ENCODE results near the gene ALDH1A2.
"Not testable (repeated sequence)": the region's sequence is repeated elsewhere in the genome, so short reads cannot be mapped to it uniquely, and the experiment has no call there.

Gene ALDH1A2

DNA sequence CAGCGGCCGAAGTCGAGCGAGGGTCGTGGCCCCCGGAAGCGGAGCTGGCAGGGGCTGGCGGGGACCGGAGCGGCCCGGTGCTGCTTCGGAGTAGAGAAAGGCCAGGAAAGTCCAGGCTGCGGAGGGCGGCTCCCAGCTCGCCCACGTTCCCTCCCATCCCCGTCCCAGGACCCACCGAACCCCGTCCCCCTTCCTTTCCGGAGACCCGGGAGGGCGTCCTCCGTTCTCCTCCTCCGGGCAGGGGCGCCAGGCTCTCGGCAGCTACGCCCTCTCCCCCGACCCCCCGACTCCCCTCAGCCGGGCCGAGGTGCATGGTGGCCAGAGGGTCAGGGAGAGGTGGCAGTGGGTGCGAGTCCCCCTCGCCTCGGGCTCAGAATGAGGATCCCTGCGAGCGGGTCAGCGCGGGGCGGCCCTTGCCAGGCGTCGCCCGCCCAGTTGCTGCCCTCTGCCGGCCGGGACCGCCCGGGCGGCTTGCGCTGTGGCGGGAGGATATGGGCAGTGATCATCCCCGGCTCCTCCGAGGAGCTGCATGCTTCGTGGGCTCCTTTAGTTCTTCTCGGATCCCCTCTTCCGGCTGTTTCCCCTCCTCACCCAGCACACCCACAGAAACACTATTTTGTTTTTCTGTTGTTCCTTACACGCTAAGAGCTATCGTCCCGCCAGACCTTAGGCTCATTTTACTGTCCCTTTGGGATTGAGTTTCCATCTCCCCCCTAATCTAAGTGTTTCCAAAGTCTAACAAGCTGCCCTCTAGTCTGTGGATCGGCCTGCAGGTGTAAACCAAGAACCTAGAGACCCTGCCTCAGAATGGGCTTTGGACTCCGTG is 744 bp upstream of the ALDH1A2 start:
- DNase-seq, result no peak

DNA sequence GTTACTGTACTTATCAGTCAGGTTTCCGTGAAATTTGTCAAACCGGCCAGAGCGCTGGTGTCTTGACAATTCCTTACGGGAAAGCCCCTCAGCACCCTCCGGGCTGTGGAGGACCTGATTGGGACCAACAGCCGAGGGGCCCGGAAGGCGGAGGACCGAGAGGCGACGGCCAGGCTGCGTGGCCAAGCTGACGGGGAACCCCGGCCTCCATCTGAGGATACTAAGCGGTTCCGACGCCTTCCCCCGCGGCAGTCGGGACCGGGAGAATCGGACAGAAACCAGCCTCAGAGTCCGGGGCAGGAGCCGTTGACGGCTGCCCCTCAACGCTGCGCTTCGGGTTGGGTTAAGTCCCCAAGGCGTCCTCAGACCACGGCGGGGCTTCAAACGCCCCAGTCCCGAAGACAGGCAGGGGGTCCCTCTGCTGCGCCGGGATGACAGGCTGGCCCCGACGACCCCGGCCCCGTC is 499 bp downstream of the ALDH1A2 start:
- no peak for DNase-seq

DNA sequence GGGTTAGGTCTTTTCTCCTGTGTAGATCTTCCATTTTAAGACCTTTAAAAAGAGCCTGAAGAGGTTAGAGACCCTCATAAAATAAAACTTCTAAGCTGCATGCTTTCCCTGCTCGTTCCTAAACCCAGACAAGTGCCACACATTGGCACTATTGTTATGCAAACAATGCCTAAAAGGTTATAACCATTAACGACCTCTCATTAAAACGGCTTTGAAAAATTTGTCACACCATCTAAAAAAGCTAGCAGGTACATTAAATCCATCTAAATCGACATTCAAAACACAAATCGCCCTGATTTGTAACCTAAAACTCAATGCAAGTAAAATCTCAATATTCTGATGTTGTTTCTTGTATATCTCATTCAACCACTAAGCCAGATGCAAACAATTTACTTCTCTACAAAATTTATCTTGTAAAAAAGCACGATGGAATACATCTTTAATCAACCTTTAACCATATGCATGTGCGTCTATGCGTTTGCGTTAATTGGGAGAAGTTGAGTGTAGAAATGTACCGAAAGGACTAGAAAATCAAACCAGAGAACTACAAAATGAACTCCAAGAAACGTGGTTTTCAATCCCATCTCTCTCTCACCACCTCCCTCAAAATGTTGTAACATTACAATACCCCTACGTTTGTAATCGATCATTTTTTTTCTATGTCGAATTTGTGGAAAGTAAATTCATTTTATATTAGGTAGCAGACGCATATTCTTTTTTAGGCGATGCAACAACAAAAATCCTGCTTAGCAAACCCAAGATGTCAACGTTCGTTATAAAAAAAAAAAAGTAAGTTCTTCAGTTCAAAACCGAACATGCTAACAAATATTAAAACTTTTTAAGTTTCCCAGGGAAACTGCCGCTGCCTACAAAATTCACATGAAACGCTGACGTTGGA is 1.2 kb downstream of the ALDH1A2 start:
- no peak for DNase-seq

DNA sequence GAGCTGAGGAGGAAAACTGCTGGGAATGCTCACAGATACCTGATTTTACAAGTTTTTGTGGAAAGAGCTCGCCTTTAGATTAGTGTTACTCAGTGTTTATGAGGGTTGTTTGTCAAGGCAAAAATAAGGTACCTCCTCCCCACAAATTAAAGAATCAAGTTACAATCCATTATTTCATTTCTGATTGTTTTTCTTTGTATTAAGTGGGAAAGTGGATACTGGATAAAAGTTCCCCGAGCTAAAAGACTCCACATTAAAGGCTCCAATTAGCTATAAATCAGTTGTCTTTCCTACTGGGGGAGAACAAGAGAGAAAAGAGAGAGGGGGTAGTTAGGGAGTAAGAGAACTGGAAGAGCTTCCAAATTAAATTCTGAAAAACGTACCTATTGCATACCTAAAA is 1.9 kb downstream of the ALDH1A2 start:
- no peak for DNase-seq

DNA sequence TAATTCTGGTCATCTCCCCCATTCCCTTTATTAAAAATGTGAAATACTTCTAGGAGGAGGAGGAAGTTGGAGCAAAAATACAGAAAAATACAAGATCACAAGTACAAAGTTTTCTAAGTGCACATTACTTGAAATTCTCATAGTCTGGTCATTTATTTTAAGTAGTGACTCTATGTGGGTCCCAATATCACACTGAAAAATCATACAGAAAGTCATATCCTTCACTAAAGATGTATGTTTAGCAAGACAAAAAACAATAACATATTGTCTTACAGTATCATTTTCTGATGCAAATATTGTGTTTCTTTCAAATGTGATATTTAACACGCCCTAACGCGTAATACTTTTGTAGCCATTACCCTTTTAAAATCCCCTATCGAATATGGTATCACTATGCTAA is 2.5 kb downstream of the ALDH1A2 start:
- no peak for DNase-seq

DNA sequence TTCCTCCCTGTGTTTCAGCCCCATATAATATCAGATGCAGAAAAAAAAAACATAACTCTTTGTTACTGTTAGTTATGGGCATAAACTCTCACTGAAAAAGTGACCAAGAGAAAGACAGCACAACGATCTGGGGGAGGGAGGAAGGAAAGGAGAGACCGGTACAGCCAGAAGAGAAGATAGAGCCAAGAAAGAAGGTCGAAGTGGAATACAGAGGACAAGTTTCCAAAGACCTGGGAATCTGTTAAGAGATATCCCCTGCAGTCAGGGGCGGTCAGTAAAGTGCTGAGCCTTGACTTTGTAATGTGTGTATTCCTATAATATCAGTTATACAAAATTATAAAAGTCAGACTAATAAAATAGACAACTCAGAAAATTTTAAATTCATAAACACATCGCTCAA is 3.3 kb downstream of the ALDH1A2 start:
- no peak for DNase-seq

DNA sequence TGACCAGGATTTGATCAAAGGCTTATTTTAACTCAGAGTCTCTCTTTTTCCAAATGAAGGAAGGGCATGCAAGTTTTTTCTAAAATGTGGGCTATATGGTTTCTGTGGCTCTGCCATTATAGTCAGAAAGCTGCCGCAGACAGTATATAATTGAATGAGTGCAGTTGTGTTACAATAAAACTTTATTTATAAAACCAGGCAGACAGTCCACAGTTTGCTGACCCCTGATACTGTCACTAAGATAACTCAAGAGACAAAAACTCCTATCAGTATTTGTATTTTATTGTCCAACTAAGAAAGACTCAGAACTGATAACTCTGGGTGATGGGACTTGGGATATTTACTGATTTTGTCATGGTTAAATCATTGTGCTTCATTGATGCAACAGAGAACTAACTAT is 4.9 kb downstream of the ALDH1A2 start:
- DNase-seq, result no peak

DNA sequence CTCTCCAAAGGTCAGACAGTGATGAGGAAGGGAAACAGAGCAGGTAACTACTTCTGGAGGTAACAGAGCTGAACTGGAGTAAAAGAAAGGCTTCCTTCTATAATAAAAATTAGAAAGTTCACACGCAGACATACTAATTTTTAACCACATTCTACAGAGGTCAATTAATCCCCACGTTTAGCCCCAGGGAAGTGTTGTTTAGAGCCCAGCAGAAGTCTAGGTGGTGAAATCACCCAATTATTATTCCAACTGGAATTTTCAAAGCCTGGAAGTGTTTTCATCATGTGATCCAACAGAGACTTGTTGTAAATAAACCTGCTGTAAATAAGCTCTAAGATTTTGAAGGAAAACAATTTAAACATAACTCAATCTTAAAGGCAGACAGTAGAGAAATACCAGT is 6.8 kb downstream of the ALDH1A2 start:
- no peak for DNase-seq

DNA sequence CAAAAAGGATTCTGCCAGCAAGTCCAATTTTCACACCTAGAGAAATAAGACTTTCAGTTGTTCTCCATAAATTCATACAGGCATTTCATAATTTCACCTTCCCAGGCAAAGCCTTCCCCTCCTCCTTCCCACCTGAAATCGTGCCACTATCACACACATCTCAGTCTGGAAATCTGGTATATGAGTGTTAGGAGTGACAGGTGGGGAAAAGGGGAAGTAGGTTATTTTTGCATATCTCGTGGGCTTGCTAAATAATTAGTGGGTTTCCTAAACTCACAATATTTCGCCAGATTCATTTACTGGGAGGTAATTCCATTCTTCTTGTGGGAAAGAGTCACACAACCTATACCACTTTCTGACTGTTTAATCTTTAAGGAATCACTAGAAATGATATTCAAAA is 7.4 kb downstream of the ALDH1A2 start:
- DNase-seq, result no peak

DNA sequence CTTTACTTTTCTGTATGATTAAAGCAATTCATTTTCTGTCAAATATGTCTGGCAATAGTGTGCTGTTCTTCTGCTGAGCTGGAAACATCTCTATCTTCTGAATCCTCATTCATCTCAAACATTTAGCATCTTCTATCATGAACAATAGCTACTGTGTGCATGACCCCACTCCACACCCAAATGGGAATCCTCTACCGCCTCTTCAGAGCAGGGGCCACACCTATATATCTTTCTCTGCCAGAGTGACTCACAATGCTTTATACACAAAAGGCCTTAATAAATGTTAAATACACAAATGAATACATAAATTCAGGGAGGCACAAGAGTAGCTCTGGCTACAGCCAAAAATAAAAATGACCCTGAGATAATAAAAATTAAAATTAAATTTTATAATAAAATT is 8.0 kb downstream of the ALDH1A2 start:
- no peak for DNase-seq

DNA sequence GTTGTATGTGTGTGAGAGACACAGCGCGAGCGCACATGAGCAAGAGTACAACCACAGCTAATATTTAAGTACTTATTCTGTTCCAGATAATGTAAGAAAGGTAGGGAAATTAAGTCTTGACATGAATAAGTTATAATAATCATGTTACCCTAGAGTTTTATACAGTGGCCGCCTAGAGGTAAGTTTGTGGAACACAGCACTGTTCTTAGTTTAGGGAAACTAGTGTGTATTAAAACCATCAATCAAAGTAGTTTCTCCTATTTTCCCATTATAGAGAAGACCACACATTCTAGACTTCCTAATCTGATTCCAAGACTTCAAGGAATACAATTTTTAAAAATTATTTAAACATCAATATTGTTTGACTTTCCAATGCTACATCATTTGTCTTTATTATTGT is 9.5 kb downstream of the ALDH1A2 start:
- no peak for DNase-seq

DNA sequence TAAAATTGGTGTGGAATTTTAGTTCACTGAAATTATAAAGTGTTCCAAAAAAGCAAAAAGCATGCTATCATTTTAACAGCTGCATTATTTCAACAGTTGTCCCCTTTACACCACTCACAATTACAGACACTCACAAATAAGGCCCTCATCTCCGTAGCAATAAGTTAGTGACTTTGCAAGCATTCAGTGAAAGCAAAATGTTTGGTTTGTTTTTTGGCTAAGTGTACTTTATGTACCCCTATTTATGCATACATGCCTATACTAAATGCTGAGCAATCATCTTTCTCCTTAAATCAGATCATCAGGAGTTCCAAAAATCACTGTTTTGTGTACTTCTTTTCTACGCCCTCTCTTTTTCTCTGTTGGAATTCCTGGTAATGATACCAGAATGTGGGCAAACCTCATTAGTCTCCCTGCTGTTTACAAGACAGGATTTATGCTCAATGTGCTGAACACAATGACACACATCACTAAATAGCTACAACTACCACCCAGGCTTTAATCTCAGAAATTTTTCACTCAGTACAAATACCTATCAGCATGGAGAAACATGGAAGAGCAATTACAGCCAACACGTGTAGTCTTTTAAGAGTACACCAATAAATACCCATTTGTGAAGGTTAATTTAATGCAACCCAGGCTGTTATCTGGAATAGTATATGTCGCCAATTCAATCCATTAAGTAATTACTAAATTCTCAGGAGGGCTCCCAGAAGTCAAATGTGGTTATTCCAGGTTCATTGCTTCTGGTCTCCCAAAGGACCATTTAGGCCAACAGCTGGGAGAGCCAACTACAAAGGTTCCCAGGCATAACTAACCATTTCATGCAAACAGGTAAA is 12.0 kb downstream of the ALDH1A2 start:
- DNase-seq, result peak; percentile 31

DNA sequence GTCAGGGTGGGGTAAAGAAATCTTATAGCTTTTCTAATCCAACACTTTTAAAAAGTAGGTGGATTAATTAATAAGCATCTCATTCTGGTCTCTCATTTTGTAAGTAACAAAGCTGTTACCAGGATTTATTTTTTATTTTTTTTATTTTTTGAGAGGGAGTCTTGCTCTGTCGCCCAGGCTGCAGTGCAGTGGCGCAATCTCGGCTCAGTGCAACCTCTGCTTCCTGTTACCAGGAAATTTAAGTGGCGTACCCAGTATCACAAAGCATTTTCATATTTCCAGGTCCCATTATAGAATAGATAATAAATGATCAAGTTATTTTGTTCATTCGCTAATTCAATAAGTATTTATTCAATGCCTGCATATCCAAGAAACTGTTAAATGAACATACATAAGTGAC is 13.2 kb downstream of the ALDH1A2 start:
- no peak for DNase-seq

DNA sequence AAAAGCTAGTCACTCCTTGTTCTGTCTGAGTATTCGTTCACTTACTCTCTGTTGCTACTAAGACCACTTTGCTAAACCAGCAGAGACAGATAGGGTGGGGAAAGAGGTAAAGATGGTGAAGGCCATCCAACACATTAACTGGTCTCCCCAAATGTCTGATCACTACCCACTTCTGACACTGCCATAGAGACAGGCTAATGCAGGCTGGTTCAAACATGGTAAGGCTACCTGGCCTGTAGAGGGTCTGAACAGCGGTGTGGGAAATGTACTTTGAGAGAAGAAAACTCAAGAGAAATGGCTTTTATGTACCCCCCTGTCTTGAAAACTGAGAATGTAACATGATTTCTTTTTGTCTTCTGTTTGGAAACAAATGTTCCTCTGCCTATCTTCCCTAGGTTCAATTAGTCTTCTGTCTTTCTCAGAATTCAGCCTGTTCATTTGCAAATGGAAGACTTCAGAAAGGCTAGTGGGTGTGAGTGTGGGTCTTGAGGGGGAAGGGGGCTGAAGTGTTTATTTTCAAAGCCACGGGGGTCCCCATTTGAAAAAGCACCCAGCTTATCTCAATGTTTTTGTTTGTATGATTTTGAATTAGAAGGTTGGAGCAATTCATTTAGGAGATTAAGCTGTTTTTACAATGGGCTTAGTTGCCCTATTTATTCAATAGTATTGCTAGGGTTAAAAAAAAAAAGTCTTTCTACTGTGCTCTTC is 15.8 kb downstream of the ALDH1A2 start:
- DNase-seq, result no peak

DNA sequence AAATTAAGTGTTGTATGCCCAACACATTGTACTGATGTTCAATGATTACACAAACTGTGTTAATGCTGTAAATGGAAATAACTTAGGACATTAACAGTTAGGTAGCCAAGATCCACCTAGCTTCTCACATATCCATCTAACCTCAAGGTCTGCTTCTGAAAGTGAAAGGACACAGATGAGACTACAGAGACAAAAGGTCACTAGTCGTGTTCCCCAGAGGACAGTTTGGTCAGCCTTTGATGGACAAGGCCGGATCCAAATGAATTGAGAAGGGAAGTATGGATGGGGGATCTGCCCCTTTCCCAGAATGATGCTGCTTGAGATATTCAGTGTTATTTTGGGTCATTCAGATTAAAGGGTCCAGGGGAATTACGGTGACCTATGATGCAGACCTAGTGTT is 17.2 kb downstream of the ALDH1A2 start:
- DNase-seq, result no peak

DNA sequence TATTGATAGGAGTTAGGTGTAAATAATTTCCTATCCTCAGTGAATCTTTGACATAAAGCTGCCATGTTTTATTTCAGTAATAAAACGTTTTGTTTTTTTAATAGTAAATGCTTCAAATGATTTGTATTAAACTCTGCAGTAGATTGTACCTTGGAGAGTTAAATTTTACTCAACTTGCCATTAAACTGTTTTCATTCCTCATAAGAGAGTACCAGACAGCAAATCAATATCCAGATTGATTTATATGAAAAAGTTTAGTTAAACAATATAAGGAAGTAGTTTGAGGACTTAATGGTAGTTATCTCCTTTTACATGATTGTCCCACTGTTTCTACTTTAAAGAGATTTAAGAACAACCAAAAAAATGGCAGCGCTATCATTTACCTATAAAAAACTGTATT is 18.4 kb downstream of the ALDH1A2 start:
- DNase-seq, result no peak

DNA sequence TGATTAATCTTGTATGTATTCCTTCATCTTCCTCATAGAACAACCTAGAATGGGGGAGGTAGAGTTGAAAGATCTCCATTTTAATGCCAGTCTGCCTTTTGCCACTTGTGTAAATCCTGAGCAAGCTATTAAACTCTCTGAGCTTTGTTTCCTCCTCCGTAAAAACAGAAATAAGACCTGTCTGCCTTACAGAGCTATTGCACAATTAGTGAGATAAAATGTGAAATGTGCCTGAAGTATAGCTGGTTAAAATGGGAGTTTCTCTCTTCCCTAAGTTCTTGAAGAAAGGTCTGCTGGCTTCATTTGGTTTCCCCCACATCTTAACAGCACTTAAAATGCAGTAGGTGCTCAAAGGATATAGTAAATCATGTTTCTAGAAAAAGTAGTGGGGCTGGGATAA is 19.0 kb downstream of the ALDH1A2 start:
- DNase-seq, result no peak

DNA sequence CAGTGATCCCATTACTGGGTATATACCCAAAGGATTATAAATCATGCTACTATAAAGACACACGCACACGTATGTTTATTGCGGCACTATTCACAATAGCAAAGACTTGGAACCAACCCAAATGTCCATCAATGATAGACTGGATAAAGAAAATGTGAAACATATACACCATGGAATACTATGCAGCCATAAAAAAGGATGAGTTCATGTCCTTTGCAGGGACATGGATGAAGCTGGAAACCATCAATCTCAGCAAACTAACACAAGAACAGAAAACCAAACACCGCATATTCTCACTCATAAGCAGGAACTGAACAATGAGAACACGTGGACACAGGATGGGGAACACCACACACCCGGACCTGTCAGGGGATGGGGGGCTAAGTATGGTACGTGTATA is 20.1 kb downstream of the ALDH1A2 start:
- DNase-seq, result not testable (repeated sequence)

DNA sequence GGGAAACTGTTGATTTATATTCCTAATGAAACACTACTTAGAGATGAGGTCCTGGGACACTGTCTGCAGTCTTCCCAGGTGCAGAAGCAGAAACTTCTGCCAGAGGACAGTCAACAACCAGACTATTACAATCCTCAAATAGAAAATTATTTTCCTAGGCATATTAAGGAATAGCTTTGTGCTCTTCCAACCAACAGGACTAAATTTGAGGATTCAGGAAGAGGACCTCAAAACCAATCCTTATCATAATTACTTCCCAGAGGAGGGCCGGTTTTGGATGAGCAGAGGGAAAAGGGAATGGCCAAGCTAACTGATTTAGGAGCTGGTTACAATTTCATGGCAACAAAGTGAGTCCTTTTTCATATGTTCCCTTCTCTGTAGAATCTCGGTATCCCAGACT is 21.0 kb downstream of the ALDH1A2 start:
- DNase-seq, result no peak

DNA sequence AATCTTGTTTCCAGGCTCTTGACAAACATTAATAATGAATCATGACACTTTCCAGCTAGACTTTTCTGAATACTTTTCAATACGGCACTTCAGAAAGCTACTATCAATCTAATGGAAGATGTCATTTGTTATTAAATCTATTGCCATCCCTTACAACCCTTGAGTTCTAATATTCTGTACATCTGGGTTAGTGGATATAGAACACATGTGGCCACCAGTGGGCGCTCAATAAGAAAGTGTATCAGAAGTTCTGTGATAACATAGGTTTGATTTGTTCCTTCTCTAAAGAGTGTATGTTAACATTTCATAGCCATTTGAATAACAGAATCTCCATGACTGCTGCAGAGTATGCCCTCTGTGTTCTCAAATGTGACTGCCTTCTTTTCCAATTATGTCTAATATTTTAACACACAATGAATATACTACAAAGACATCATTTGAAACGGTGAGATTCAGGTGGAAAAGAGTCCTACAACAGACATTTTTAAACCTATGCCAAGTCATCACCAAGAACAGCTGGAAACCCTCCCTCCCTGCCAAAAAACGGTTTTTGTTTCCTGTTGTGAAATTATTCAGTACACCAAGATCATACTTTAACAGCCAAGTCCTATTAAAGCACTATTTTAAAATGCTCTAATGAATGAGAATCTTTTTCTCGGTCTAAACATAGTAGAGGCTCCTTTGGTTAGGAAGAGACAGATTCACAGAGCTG is 22.2 kb downstream of the ALDH1A2 start:
- no peak for DNase-seq

DNA sequence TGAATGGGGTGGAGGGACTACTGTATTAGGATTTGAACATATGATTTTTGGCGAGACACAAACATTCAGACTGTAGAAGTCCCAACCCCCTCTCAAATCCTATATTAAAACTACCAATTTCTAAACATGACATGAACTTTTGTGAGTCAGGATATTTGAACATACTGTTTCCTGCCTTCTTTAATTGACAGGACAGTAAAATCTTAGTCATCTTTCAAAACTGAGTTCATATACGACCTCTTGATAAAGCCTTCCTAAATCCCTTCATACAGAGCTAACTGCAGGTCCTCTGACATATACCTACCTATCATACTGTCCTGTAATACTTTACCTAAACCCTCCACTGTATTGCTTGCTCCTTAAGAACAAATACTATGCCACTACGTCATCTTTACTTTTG is 23.5 kb downstream of the ALDH1A2 start:
- DNase-seq, result no peak

DNA sequence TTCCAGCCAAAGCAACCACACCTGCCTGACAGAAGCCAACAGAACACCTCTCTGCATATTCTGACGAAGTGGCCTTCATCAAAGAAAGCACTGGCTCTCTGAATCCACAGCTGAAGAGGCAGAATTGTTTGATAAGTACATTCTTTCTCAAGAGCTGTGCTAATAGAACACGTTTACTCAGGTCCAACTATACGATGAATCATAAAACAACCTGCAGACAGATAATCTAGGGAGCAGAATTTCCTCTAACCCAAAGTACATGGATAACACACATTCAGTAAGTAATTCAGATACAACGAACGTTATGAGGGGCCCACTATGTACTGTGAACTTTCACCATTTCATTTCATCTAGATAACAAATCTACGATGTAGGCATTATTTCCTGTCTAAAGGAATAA is 25.4 kb downstream of the ALDH1A2 start:
- DNase-seq, result no peak

Data from DMS79 (cell line).